Panc1 (cell line): ENCODE measurements around the gene PSMG1.

ENCODE experiments used
- CTCF ChIP-seq: fragments of 450-650 bp; IDR thresholded peaks from 2 replicates; pipeline ENCODE4 v1.5.1; 2017; ENCODE audit warnings: mild to moderate bottlenecking
- POLR2AphosphoS5 ChIP-seq: IDR thresholded peaks from 2 replicates; pipeline ENCODE4 v1.6.1; 2012; ENCODE audit warnings: mild to moderate bottlenecking, low read depth, low read length, moderate library complexity
- REST ChIP-seq, 2 experiments: IDR thresholded peaks; 2 replicates each; pipeline ENCODE4 v1.6.1; 2011 to 2012; ENCODE audit warnings: low read depth in 2 of 2, control low read depth in 1 of 2, low read length in 1 of 2, mild to moderate bottlenecking in 1 of 2, moderate library complexity in 1 of 2; ENCODE audit not compliant: insufficient read depth in 1 of 2
- TCF7L2 ChIP-seq: IDR thresholded peaks from 2 replicates; pipeline ENCODE4 v1.6.1; 2011; ENCODE audit warnings: mild to moderate bottlenecking, low read depth, low read length, inconsistent platforms

- TF ChIP-seq CTCF, result no peak
- no peak for TF ChIP-seq POLR2AphosphoS5
- TF ChIP-seq REST (IDR thresholded peaks at IDR 0.05; ENCODE audit: insufficient read depth in 1 of 2, low read depth in 2 of 2, low read length in 1 of 2), result no peak
- no peak for TF ChIP-seq TCF7L2
These were observed 34.3 kb upstream of the PSMG1 start for GRCh38 chr21:39217356-39218081.
